CD14-positive monocyte (primary cell): Measurements from ENCODE around the gene IL17A. TPM values are rescaled to one million over a fixed set of nuclear protein-coding genes. Genes with fewer than 3 reads are reported as not detected.

Experiments
- DNase-seq, 3 donors: peaks; one replicate each; pipeline ENCODE4 v3.0.0-alpha.2; 2011 to 2022
- H2AFZ ChIP-seq: 2 replicates; pipeline ENCODE4 v1.6.0; 2012; ENCODE audit warnings: mild to moderate bottlenecking, low read depth, low read length, inconsistent platforms; ENCODE audit not compliant: insufficient read depth, poor library complexity, severe bottlenecking
- H3K27ac ChIP-seq, 2 donors: 1 replicate in 1 of 2; 2 replicates in 1 of 2; pipeline ENCODE4 v1.5.1; 2012 to 2013; ENCODE audit warnings: low read length in 2 of 2, control low read depth in 1 of 2, inconsistent platforms in 1 of 2, low read depth in 1 of 2, mild to moderate bottlenecking in 1 of 2
- H3K27me3 ChIP-seq, 2 donors: one replicate each; pipeline versions ENCODE4 v1.6.0 to v1.6.1; 2011 to 2013; ENCODE audit warnings: low read length in 2 of 2; ENCODE audit not compliant: control insufficient read depth in 2 of 2, insufficient read depth in 2 of 2
- H3K36me3 ChIP-seq, 2 donors: replicated peaks in 1 of 2; 1 replicate in 1 of 2; 2 replicates in 1 of 2; pipeline versions ENCODE4 v1.5.1 to v1.6.1; 2012 to 2013; ENCODE audit warnings: low read length in 2 of 2, control low read depth in 1 of 2, inconsistent platforms in 1 of 2, mild to moderate bottlenecking in 1 of 2; ENCODE audit not compliant: insufficient read depth in 2 of 2, control insufficient read depth in 1 of 2
- H3K4me1 ChIP-seq, 2 donors: 1 replicate in 1 of 2; 2 replicates in 1 of 2; pipeline versions ENCODE4 v1.5.1 to v1.6.1; 2012 to 2013; ENCODE audit warnings: low read length in 2 of 2, control low read depth in 1 of 2, inconsistent platforms in 1 of 2, mild to moderate bottlenecking in 1 of 2, moderate library complexity in 1 of 2; ENCODE audit not compliant: insufficient read depth in 2 of 2, control insufficient read depth in 1 of 2
- H3K4me2 ChIP-seq: replicated peaks from 2 replicates; pipeline ENCODE3; 2012; ENCODE audit warnings: low read length, moderate library complexity, mild to moderate bottlenecking; ENCODE audit not compliant: poor library complexity, severe bottlenecking; ENCODE audit errors: extremely low read depth
- H3K4me3 ChIP-seq, 3 experiments: fragments of 200-600 bp in 1 of 3; sonication (generic) in 1 of 3; replicated peaks in 1 of 3; 1 replicate in 2 of 3; 2 replicates in 1 of 3; pipeline ENCODE4 v1.5.1; 2011 to 2013; ENCODE audit warnings: low read length in 3 of 3, mild to moderate bottlenecking in 3 of 3, control low read depth in 2 of 3, low read depth in 2 of 3, inconsistent platforms in 1 of 3, moderate library complexity in 1 of 3
- H3K79me2 ChIP-seq: 2 replicates; pipeline ENCODE4 v1.6.0; 2012; ENCODE audit warnings: mild to moderate bottlenecking, control low read depth, inconsistent platforms, low read length, moderate library complexity; ENCODE audit not compliant: insufficient read depth
- H3K9ac ChIP-seq: 2 replicates; pipeline ENCODE4 v1.6.0; 2017; ENCODE audit warnings: low read length, mild to moderate bottlenecking; ENCODE audit not compliant: insufficient read depth, poor library complexity, severe bottlenecking
- H3K9me3 ChIP-seq, 2 donors: replicated peaks in 1 of 2; 1 replicate in 1 of 2; 2 replicates in 1 of 2; pipeline versions ENCODE4 v1.5.1 to v1.6.1; 2012 to 2013; ENCODE audit warnings: low read length in 2 of 2, control low read depth in 1 of 2; ENCODE audit not compliant: control insufficient read depth in 1 of 2, insufficient read depth in 1 of 2
- H4K20me1 ChIP-seq: 2 replicates; pipeline ENCODE4 v1.6.0; 2012; ENCODE audit warnings: mild to moderate bottlenecking, low read length, control low read depth, moderate library complexity; ENCODE audit not compliant: insufficient read depth
- H3K27ac Mint-ChIP-seq, 7 donors: one replicate each; pipeline ENCODE4 v1.8.0; 2020; ENCODE audit warnings: mild to moderate bottlenecking in 7 of 7, mixed read lengths in 7 of 7, moderate library complexity in 6 of 7, inconsistent platforms in 2 of 7
- H3K27me3 Mint-ChIP-seq, 3 donors: one replicate each; pipeline ENCODE4 v1.8.0; 2021 to 2022; ENCODE audit warnings: low read depth in 3 of 3, mild to moderate bottlenecking in 3 of 3, mixed read lengths in 3 of 3, moderate library complexity in 3 of 3, inconsistent platforms in 1 of 3
- H3K36me3 Mint-ChIP-seq, 2 donors: one replicate each; pipeline ENCODE4 v1.8.0; 2020; ENCODE audit warnings: mixed read lengths in 2 of 2, inconsistent platforms in 1 of 2, mild to moderate bottlenecking in 1 of 2
- H3K4me1 Mint-ChIP-seq: one replicate; pipeline ENCODE4 v1.8.0; 2020; ENCODE audit warnings: mild to moderate bottlenecking, mixed read lengths
- H3K4me3 Mint-ChIP-seq, 2 donors: one replicate each; pipeline ENCODE4 v1.8.0; 2020; ENCODE audit warnings: mild to moderate bottlenecking in 2 of 2, mixed read lengths in 2 of 2, moderate library complexity in 1 of 2
- H3K9me3 Mint-ChIP-seq, 7 donors: one replicate each; pipeline ENCODE4 v1.8.0; 2020 to 2022; ENCODE audit warnings: mixed read lengths in 7 of 7, mild to moderate bottlenecking in 6 of 7, moderate library complexity in 6 of 7, inconsistent platforms in 2 of 7
- WGBS: methylation state at CpG from one replicate; pipeline ENCODE4 v1.1.5; 2013; ENCODE audit warnings: missing lambda C conversion rate; ENCODE audit not compliant: insufficient coverage; 5-methylcytosine and 5-hydroxymethylcytosine counted together
- intact Hi-C, 2 donors: fragments of 100-400 bp; cut with micrococcal nuclease; formaldehyde crosslinking; loops; one replicate each; pipeline versions ENCODE4 v1.15.0 to v1.15.1; 2023
- polyA plus RNA-seq, 3 donors: library from polyadenylated mRNA; depleted of rRNA in 1 of 3; unstranded in 2 of 3; stranded (reverse) in 1 of 3; fragments of 300-500 nt in 2 of 3; fragments of >200 nt in 1 of 3; fragmentation: Illumina TruSeq in 2 of 3; gene quantifications; 1 replicate in 2 of 3; 2 replicates in 1 of 3; pipeline ENCODE4 v1.2.3, GENCODE V29; 2012 to 2021
- TF ChIP-seq, protein P1 (sequence below): fragments of 200-600 bp; IDR thresholded peaks from one replicate; pipeline ENCODE4 v1.8.0; 2022; ENCODE audit warnings: antibody characterized with exemption, mild to moderate bottlenecking

The IL17A gene
- polyA plus RNA-seq, 3 donors = not detected

GRCh38 chr6:52209770-52210169 is 23.6 kb downstream of the IL17A start:
- H3K9ac ChIP-seq = no peak overlapping the region
- no peak overlapping the region for H3K4me3 Mint-ChIP-seq
- WGBS = no CpG with 5 or more reads among the region's 2 CpGs
- no peaks in the 10 kb centered on the region for H3K79me2 ChIP-seq
- peaks cover 0 to 2% (median 0%) of the 10 kb centered on the region in 3 donors for H3K27me3 Mint-ChIP-seq
- H3K4me2 ChIP-seq = no peak overlapping the region
- DNase-seq = no peak
- TF ChIP-seq, protein P1, sequence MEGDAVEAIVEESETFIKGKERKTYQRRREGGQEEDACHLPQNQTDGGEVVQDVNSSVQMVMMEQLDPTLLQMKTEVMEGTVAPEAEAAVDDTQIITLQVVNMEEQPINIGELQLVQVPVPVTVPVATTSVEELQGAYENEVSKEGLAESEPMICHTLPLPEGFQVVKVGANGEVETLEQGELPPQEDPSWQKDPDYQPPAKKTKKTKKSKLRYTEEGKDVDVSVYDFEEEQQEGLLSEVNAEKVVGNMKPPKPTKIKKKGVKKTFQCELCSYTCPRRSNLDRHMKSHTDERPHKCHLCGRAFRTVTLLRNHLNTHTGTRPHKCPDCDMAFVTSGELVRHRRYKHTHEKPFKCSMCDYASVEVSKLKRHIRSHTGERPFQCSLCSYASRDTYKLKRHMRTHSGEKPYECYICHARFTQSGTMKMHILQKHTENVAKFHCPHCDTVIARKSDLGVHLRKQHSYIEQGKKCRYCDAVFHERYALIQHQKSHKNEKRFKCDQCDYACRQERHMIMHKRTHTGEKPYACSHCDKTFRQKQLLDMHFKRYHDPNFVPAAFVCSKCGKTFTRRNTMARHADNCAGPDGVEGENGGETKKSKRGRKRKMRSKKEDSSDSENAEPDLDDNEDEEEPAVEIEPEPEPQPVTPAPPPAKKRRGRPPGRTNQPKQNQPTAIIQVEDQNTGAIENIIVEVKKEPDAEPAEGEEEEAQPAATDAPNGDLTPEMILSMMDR = no peak
- H2AFZ ChIP-seq = no peak overlapping the region
- H3K27ac Mint-ChIP-seq = no peak overlapping the region
- H3K9me3 Mint-ChIP-seq = peaks cover 0 to 8% (median 0%) of the 10 kb centered on the region in 7 donors
- H3K4me1 Mint-ChIP-seq = no peaks in the 10 kb centered on the region
- H4K20me1 ChIP-seq = no peaks in the 10 kb centered on the region
- H3K27me3 ChIP-seq = no peaks in the 10 kb centered on the region
- intact Hi-C loops = no loop called here
- no peaks in the 10 kb centered on the region for H3K36me3 ChIP-seq
- H3K27ac ChIP-seq = no peak overlapping the region
- H3K4me1 ChIP-seq = no peaks in the 10 kb centered on the region
- H3K36me3 Mint-ChIP-seq = no peaks in the 10 kb centered on the region
- H3K9me3 ChIP-seq = no peaks in the 10 kb centered on the region
- no peak overlapping the region for H3K4me3 ChIP-seq

- Mint-ChIP-seq H3K9me3 (peaks cover 0 to 8% (median 0%) of the 10 kb centered on the region in 7 donors), H3K4me1 (no peaks in the 10 kb centered on the region), H3K27ac (no peak overlapping the region), H3K36me3 (no peaks in the 10 kb centered on the region), H3K4me3 (no peak overlapping the region), H3K27me3 (peaks cover 0 to 2% (median 0%) of the 10 kb centered on the region in 3 donors)
- H3K4me1 ChIP-seq = no peaks in the 10 kb centered on the region
- no peak for DNase-seq
- TF ChIP-seq, protein P1 = no peak
- no peak overlapping the region for H3K4me2 ChIP-seq
- H2AFZ ChIP-seq = no peak overlapping the region
- H3K27me3 ChIP-seq = no peaks in the 10 kb centered on the region
- no peaks in the 10 kb centered on the region for H3K79me2 ChIP-seq
- H3K4me3 ChIP-seq = no peak overlapping the region
- H3K27ac ChIP-seq = no peak overlapping the region
- no peaks in the 10 kb centered on the region for H3K9me3 ChIP-seq
- 100% methylated on average over 1 of the region's 2 CpGs for WGBS
- H3K36me3 ChIP-seq = no peaks in the 10 kb centered on the region
- intact Hi-C loops = no loop called here
- no peak overlapping the region for H3K9ac ChIP-seq
- no peaks in the 10 kb centered on the region for H4K20me1 ChIP-seq
Measured at GRCh38 chr6:52210227-52210626, 24.1 kb downstream of the IL17A start.
